Measurements from ENCODE around the gene TRMU.

TRMU gene

GRCh38 chr22:46370584-46371291 is 35.2 kb downstream of the TRMU start:
- Mint-ChIP-seq H3K36me3 (no peaks in the 10 kb centered on the region), H3K27ac (no peak overlapping the region), H3K9me3 (peaks cover 6% of the 10 kb centered on the region), H3K27me3 (peaks cover 62% of the 10 kb centered on the region), H3K4me3 (no peak overlapping the region), H3K4me1 (peaks cover 27% of the 10 kb centered on the region)
- DNase-seq: peak; percentile 35
- CTCF ChIA-PET: interaction anchor here (1.0 kb wide), 1 partner anchor 28 kb away, joined by 3 read pairs; no protein-coding TSS in a partner anchor

GRCh38 chr22:46371623-46372226 is 36.2 kb downstream of the TRMU start:
- Mint-ChIP-seq H3K4me3 (no peak overlapping the region), H3K9me3 (peaks cover 8% of the 10 kb centered on the region), H3K36me3 (no peaks in the 10 kb centered on the region), H3K27ac (no peak overlapping the region), H3K27me3 (peaks cover 67% of the 10 kb centered on the region), H3K4me1 (peaks cover 27% of the 10 kb centered on the region)
- no peak for DNase-seq
- CTCF ChIA-PET: no interaction called here

GRCh38 chr22:46372686-46373085 is 37.2 kb downstream of the TRMU start:
- CTCF ChIA-PET: no interaction called here
- H3K4me1 Mint-ChIP-seq: peaks cover 25% of the 10 kb centered on the region
- peaks cover 67% of the 10 kb centered on the region for H3K27me3 Mint-ChIP-seq
- no peak overlapping the region for H3K27ac Mint-ChIP-seq
- H3K4me3 Mint-ChIP-seq: no peak overlapping the region
- no peak for DNase-seq
- H3K9me3 Mint-ChIP-seq: peaks cover 8% of the 10 kb centered on the region
- H3K36me3 Mint-ChIP-seq: no peaks in the 10 kb centered on the region

- no peak overlapping the region for H3K4me3 Mint-ChIP-seq
- H3K27me3 Mint-ChIP-seq: peaks cover 63% of the 10 kb centered on the region
- CTCF ChIA-PET: no interaction called here
- H3K4me1 Mint-ChIP-seq: peaks cover 24% of the 10 kb centered on the region
- peaks cover 8% of the 10 kb centered on the region for H3K9me3 Mint-ChIP-seq
- no peaks in the 10 kb centered on the region for H3K36me3 Mint-ChIP-seq
- DNase-seq: no peak
- no peak overlapping the region for H3K27ac Mint-ChIP-seq
Measured at GRCh38 chr22:46373159-46373558, 37.6 kb downstream of the TRMU start.

- Mint-ChIP-seq H3K27me3 (peaks cover 58% of the 10 kb centered on the region), H3K9me3 (peaks cover 8% of the 10 kb centered on the region), H3K4me1 (peaks cover 24% of the 10 kb centered on the region), H3K36me3 (no peaks in the 10 kb centered on the region), H3K4me3 (no peak overlapping the region), H3K27ac (no peak overlapping the region)
- CTCF ChIA-PET: no interaction called here
- no peak for DNase-seq
Measured at GRCh38 chr22:46373921-46374662, 38.6 kb downstream of the TRMU start.

DNA sequence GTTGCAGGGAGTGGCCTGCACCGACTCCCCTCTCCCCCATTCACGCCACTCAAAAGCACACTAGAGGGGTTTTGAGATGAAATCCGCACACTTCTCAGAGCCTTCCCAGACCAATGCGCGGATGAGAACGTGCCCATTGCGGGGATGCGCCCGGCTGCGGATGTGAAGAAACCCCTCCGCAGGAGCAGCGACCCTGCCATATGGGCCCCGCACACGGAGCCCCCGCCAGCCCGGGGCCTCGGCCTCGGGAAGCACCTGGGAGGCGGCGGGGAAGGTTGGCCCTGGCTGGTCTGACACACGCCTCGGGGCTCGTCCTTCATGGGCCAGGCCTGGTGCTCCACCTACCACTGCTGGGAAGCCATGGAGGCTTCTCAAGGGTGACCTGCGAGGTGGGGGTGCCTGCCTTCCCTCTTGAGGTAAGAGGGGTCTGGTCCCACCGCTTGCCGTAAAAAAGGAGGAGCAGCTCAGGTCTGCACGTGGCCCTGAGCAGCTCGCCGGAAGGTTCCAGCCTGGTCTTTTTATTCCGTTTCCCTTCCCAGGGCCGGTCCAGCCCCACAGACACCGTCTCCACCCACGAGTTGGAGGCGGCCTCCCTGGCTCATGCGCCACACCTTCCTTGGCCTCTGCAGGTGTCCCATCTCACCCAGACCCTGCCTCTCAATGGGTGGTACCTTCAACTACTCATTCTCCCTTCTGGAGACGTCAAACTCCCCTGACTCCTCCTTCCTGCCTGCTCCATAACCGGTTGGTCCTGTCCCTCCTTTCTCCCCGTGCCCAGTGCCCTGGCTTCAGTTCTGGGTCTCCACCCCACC is 39.4 kb downstream of the TRMU start:
- no peak overlapping the region for H3K4me3 Mint-ChIP-seq
- DNase-seq: no peak
- no peak overlapping the region for H3K27ac Mint-ChIP-seq
- peaks cover 24% of the 10 kb centered on the region for H3K4me1 Mint-ChIP-seq
- CTCF ChIA-PET: no interaction called here
- no peaks in the 10 kb centered on the region for H3K36me3 Mint-ChIP-seq
- H3K9me3 Mint-ChIP-seq: peaks cover 8% of the 10 kb centered on the region
- H3K27me3 Mint-ChIP-seq: peaks cover 50% of the 10 kb centered on the region

DNA sequence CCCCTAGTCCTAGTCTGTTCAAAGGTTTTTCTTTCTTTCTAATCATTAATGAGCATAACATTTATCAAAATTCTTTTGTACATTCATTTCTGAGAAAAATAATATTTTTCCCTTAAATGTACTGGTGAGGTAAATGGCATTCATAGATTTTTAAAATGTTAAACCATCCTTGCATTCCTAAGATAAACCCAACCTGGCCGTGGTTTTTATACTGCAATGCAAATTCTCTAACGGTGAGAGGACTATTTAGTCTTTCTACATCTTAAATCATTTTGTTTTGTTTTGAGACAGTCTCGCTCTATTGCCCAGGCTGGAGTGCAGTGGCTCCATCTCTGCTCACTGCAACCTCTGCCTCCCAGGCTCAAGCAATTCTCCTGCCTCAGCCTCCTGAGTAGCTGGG is 40.6 kb downstream of the TRMU start:
- CTCF ChIA-PET: no interaction called here
- Mint-ChIP-seq H3K4me1 (peaks cover 13% of the 10 kb centered on the region), H3K9me3 (peaks cover 8% of the 10 kb centered on the region), H3K36me3 (no peaks in the 10 kb centered on the region), H3K27me3 (peaks cover 44% of the 10 kb centered on the region), H3K4me3 (no peak overlapping the region), H3K27ac (no peak overlapping the region)
- DNase-seq: no peak

DNA sequence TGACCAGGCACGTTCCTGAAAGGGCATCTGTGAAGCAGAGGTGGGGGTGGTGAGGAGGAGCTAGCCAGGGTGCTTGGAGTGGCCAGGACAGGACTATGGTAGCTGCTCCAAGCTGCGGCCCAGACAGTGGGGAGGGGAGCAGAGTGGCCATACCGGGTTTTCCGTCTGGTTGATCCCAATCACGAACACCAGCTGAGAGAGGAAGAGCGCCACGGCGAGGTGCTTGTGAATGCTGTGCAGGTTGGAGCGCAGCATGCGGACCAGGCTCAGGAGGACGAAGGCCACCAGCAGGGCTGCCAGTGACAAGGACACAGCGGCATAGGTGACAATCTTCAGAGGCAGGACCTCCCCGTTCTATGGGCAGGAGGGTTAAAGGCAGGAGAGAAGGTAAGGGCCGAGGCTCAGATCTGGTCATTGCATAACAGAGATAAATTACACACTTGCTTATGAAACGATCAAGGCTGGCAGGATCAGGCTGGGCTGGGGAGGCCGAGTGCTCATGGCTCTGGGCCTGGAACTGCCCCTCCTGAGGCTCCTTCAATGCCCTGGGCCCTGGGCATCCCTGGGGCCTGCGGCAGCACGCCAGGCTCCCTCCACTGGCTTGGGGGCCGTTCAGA is 41.5 kb downstream of the TRMU start:
- peaks cover 8% of the 10 kb centered on the region for H3K9me3 Mint-ChIP-seq
- H3K4me3 Mint-ChIP-seq: no peak overlapping the region
- no peaks in the 10 kb centered on the region for H3K36me3 Mint-ChIP-seq
- peaks cover 13% of the 10 kb centered on the region for H3K4me1 Mint-ChIP-seq
- DNase-seq: no peak
- peaks cover 35% of the 10 kb centered on the region for H3K27me3 Mint-ChIP-seq
- CTCF ChIA-PET: no interaction called here
- H3K27ac Mint-ChIP-seq: no peak overlapping the region

GRCh38 chr22:46377525-46378425 is 42.3 kb downstream of the TRMU start:
- DNase-seq: no peak
- H3K9me3 Mint-ChIP-seq: peaks cover 8% of the 10 kb centered on the region
- H3K27ac Mint-ChIP-seq: no peak overlapping the region
- H3K4me1 Mint-ChIP-seq: peaks cover 12% of the 10 kb centered on the region
- peaks cover 31% of the 10 kb centered on the region for H3K27me3 Mint-ChIP-seq
- no peaks in the 10 kb centered on the region for H3K36me3 Mint-ChIP-seq
- H3K4me3 Mint-ChIP-seq: no peak overlapping the region
- CTCF ChIA-PET: no interaction called here

DNA sequence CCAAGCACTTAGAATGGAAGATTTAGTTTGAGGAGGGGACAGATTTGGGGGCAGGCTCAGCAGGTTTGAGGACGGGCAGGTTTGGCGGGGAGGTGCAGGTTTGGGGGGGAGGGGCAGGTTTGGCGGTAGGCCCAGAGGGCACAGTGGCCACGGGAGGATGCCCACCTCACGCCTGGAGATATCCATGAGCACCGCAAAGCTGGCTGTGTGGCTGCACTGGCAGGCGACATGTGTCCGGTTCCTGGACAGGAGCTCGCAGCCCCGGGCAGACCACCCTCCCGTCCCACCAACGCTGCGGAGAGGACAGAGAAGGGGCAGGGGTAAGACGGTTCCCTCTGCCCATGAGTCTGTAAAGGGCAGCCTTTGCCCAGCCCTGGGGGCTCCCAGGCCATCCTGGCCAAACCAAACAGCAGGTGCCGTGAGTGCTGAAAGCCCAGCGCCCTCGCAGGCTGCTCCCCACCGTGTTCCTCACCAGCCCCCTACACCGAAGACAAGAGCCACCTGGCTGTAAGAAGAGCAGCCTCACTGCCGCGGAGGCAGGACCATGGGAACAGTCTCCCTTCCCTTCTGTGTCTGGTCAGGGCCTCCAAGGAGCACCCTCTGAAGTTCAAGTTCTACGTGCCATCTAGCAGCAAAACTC is 43.0 kb downstream of the TRMU start:
- H3K27me3 Mint-ChIP-seq: peaks cover 26% of the 10 kb centered on the region
- CTCF ChIA-PET: interaction anchor here (1.2 kb wide), 1 partner anchor 11 kb away, joined by 4 read pairs; no protein-coding TSS in a partner anchor
- no peak overlapping the region for H3K27ac Mint-ChIP-seq

GRCh38 chr22:46379066-46379930 is 43.8 kb downstream of the TRMU start:
- no peaks in the 10 kb centered on the region for H3K36me3 Mint-ChIP-seq
- peaks cover 2% of the 10 kb centered on the region for H3K4me1 Mint-ChIP-seq
- H3K4me3 Mint-ChIP-seq: no peak overlapping the region
- H3K27me3 Mint-ChIP-seq: peaks cover 19% of the 10 kb centered on the region
- peaks cover 8% of the 10 kb centered on the region for H3K9me3 Mint-ChIP-seq
- no peak for DNase-seq
- no peak overlapping the region for H3K27ac Mint-ChIP-seq
- CTCF ChIA-PET: interaction anchor here (1.2 kb wide), 1 partner anchor 12 kb away, joined by 4 read pairs; no protein-coding TSS in a partner anchor

More for the DNA sequence above, 43.0 kb downstream of the TRMU start:
- Mint-ChIP-seq H3K36me3 (no peaks in the 10 kb centered on the region), H3K4me1 (peaks cover 8% of the 10 kb centered on the region), H3K4me3 (no peak overlapping the region), H3K9me3 (peaks cover 8% of the 10 kb centered on the region)
- DNase-seq: no peak

GRCh38 chr22:46380069-46380468 is 44.6 kb downstream of the TRMU start:
- DNase-seq: no peak
- Mint-ChIP-seq H3K36me3 (no peaks in the 10 kb centered on the region), H3K9me3 (peaks cover 7% of the 10 kb centered on the region), H3K27ac (no peak overlapping the region), H3K4me1 (no peaks in the 10 kb centered on the region), H3K27me3 (peaks cover 13% of the 10 kb centered on the region), H3K4me3 (no peak overlapping the region)
- CTCF ChIA-PET: no interaction called here
